ENCODE data around the gene CLPTM1L.
A peak's percentile ranks its signal among the peaks of the same experiment; 100 is the strongest.
"Not testable (repeated sequence)": the region's sequence is repeated elsewhere in the genome, so short reads cannot be mapped to it uniquely, and the experiment has no call there.

CLPTM1L gene

GRCh38 chr5:1338506-1339070 lies 6.3 kb downstream of the CLPTM1L start:
- DNase-seq: no peak

- DNase-seq: no peak
Observed at GRCh38 chr5:1338196-1338490, 6.8 kb downstream of the CLPTM1L start.

- DNase-seq: no peak
Observed at GRCh38 chr5:1337489-1338195, 7.3 kb downstream of the CLPTM1L start.

- DNase-seq: no peak
Observed at GRCh38 chr5:1336749-1337488, 8.0 kb downstream of the CLPTM1L start.

DNA sequence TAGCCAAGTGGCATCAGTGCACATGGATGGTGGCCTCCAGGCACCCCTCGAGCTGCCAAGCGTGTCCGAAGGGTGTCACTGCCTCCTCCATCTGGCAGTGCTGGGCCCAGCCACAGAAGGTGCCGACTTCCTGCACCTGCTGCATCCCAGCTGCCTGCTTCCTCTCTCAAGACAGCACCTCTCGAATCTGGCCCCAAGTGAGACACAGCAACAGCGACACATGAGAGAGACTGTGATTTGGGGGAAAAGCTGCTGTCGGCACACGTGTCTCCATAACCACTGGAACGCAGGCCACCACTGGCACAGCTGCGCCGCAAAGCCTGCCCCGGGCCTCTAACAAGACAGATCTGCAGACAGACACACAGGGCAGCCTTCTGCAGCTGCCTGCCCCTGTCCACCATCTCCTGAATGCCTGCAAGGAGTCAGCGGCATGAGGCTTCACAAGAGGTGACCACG lies 8.8 kb downstream of the CLPTM1L start:
- DNase-seq: no peak

GRCh38 chr5:1335540-1336095 lies 9.3 kb downstream of the CLPTM1L start:
- no peak for DNase-seq

DNA sequence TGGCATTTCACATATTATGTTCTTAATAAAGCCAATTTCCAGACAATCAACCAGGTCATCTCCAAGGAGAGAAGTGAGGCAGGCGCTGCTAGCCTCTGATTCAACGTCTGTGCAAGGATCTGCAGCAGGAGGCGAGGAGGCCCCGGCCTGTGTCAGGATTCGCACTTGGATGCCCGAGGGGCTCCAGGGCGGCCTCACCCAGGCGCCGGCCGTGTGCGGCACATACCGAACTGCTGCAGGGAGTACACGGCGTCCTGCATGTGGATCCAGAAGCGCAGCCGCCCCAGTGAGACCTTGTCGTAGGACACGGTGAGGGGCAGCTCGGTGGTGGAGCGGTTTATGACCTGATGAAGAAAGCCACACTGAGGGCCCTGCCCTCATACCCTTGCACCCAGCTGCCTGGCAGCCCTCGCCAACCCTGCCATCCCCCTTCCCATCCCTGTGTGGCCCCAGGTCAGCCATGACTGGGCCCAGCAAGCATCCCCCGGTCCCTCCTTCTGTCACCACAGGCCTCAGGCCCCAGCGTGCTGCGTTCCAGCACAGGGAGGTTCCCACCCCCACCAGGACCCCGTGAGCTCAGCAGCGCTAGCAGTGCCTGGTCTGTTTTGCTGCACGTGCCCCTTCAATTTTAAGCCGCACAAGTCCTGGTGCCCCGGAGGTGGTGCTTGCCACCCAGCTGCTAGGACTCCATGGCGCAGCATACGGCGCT lies 9.9 kb downstream of the CLPTM1L start:
- DNase-seq: no peak

GRCh38 chr5:1333986-1334385 lies 10.9 kb downstream of the CLPTM1L start:
- no peak for DNase-seq

GRCh38 chr5:1333286-1333685 lies 11.6 kb downstream of the CLPTM1L start:
- peak; percentile 19 for DNase-seq

DNA sequence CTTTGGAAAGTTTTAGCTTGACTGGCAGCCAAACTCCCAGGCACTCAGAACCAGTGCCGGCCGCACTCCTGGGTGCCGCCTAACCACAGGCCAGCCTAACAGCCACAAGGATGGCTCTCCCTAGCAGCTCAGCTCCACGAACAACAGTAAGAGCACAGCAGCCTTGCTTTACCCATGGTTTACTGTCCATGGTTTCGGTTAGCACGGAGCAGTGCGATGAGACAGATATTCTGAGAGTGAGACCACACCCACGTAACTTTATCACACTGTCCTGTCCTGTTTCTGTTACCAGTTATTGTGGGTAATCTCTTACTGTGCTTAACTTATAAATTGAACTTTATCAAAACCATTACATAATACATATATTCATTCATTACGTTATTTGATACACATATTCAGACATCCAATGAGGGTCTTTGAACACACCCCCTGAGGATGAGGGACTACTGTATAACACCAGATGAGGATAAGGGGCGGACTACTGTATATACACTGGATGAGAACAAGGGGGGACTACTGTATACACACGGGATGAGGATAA lies 12.4 kb downstream of the CLPTM1L start:
- no peak for DNase-seq

DNA sequence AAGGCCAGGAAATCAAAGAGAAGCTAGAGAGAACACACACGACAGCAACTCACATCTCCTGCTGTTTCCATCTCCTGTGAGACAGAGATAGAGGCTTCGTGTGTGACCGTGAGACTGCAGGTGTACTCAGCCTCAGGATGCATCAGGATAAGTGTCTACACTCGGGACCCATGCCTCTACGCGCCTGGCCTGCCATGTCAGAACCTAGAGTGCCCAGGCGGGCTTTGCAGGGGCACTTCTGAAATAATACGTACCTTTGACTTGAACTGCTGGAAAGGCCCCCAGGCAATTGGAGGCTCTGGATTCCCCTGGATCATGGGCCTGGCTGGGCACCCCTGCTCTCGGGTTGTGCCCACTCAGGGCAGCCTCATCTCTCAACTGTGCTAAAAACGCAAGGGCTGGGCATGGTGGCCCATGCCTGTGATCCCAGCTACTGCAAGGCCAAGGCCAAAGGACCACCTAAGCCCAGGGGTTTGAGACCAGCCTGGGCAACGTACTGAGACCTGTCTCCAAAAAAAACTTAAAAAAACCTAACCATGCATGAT lies 13.0 kb downstream of the CLPTM1L start:
- no peak for DNase-seq

- no peak for DNase-seq
Observed at GRCh38 chr5:1330847-1331831, 13.8 kb downstream of the CLPTM1L start.

DNA sequence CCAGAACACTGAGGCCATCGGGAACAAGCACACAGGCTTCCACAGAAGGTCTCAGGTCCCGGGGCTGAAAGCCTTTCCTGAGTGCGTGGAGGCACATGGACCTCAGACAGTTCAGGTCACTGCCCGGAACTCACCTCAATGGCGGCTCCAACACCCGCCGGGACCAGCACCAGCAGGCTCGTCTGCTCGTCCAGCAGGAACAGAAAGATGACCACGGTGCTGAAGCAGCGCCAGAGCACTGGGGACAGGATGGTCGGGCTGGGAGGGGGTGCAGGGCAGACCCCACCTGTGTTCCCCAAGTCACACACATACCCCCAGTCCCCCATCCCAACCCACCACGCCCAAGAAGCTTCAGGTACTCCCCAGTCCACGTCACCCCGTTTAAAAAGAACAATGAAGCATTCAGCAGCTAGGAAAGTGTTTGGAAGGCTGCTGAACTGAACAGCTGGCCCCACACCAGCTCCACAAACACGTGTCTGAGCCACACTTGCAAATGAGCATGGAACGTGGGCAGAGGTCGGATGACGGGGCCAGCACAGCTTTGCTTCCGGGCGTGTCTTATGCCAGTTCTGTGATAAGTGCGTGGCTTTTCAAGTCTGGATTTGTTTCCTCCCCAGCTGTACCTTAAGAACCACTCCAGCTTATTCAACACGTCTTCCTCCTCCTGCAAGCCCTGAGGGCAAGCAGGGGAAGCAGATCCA lies 14.6 kb downstream of the CLPTM1L start:
- no peak for DNase-seq

DNA sequence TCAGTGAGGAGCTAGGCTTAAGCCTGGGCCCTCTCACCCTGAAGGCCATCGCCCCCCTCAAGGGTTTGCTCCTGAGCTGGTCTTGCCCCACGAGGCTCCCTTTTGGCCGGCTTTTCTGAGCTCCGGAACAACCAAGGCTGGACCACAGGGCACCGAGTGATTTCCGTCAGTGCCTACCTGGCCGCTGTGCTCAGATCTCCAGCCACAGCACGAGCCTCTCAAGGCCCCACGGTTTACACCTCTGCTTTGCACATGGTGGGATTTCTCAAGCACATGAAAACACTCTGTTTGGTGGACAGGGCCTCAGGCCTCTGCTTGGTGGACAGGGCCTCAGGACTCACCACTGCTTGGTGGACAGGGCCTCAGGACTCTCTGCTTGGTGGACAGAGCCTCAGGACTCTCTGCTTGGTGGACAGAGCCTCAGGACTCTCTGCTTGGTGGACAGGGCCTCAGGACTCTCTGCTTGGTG lies 15.8 kb downstream of the CLPTM1L start:
- no peak for DNase-seq

- not testable (repeated sequence) for DNase-seq
Observed at GRCh38 chr5:1328237-1329110, 16.4 kb downstream of the CLPTM1L start.

DNA sequence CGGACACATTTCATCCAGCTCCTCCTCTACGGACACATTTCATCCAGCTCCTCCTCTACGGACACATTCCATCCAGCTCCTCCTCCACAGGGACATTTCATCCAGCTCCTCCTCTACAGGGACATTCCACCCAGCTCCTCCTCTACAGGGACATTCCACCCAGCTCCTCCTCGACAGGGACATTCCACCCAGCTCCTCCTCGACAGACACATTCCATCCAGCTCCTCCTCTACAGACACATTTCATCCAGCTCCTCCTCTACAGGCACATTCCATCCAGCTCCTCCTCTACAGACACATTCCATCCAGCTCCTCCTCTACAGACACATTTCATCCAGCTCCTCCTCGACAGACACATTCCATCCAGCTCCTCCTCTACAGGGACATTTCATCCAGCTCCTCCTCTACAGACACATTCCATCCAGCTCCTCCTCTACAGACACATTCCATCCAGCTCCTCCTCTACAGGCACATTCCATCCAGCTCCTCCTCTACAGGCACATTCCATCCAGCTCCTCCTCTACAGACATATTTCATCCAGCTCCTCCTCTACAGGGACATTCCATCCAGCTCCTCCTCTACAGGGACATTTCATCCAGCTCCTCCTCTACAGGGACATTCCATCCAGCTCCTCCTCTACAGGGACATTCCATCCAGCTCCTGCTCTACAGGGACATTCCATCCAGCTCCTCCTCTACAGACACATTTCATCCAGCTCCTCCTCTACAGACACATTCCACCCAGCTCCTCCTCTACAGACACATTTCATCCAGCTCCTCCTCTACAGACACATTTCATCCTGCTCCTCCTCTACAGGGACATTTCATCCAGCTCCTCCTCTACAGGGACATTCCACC lies 17.8 kb downstream of the CLPTM1L start:
- DNase-seq: not testable (repeated sequence)

DNA sequence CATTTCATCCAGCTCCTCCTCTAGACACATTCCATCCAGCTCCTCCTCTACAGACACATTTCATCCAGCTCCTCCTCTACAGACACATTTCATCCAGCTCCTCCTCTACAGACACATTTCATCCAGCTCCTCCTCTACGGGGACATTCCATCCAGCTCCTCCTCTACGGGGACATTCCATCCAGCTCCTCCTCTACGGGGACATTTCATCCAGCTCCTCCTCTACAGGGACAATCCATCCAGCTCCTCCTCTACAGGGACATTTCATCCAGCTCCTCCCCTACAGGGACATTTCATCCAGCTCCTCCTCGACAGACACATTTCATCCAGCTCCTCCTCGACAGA lies 18.4 kb downstream of the CLPTM1L start:
- not testable (repeated sequence) for DNase-seq

DNA sequence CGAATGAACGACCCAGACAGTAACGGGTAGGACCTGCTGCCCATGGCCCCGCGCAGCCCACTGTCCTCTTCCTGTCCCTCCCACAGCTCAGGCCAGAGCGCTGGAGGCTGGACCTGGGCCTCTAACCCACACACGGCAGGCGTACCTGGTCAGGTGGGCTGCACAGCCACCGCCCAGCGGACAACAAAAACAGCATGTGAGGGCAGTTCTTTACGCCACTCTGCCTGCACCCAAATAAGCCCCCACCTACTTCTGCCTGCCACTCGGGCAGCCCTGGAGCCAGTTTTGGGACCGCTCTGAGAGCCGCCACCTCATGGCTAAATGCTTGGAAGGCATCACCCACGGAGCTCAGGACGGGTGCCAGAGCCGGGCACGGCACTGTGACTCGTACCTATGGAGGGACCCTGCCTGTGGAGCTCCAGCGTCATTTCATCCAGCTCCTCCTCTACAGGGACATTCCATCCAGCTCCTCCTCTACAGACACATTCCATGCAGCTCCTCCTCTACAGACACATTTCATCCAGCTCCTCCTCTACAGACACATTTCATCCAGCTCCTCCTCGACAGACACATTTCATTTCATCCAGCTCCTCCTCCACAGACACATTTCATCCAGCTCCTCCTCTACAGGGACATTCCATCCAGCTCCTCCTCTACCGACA lies 18.9 kb downstream of the CLPTM1L start:
- no peak for DNase-seq
